Kasumi-1 (cell line): Measurements from ENCODE around the gene APOL4.
A peak's percentile ranks its signal among the peaks of the same experiment; 100 is the strongest.
"Not testable (repeated sequence)": the region's sequence is repeated elsewhere in the genome, so short reads cannot be mapped to it uniquely, and the experiment has no call there.

ENCODE experiments used
- DNase-seq, 2 experiments: peaks; one replicate each; lab custom pipeline; 2025; lab: John Stamatoyannopoulos, UW

The APOL4 gene

GRCh38 chr22:36183446-36183845 is 18.2 kb downstream of the APOL4 start:
- DNase-seq, result no peak

GRCh38 chr22:36182857-36183256 is 18.8 kb downstream of the APOL4 start:
- DNase-seq, result no peak

- DNase-seq, result no peak
Observed at GRCh38 chr22:36182056-36182455, 19.6 kb downstream of the APOL4 start.

GRCh38 chr22:36180928-36181327 is 20.7 kb downstream of the APOL4 start:
- no peak for DNase-seq

- DNase-seq, result peak; percentile 48 to 77
Observed at GRCh38 chr22:36180038-36180880, 21.4 kb downstream of the APOL4 start.

- DNase-seq, result no peak
Observed at GRCh38 chr22:36177160-36177559, 24.4 kb downstream of the APOL4 start.

- no peak for DNase-seq
Observed at GRCh38 chr22:36175892-36176291, 25.7 kb downstream of the APOL4 start.

- no peak for DNase-seq
Observed at GRCh38 chr22:36171941-36172340, 29.7 kb downstream of the APOL4 start.

- no peak for DNase-seq
Observed at GRCh38 chr22:36166518-36167220, 34.9 kb downstream of the APOL4 start.

- DNase-seq, result no peak
Observed at GRCh38 chr22:36166086-36166485, 35.5 kb downstream of the APOL4 start.

GRCh38 chr22:36165141-36165540 is 36.5 kb downstream of the APOL4 start:
- no peak for DNase-seq

- DNase-seq, result no peak
Observed at GRCh38 chr22:36164621-36165020, 37.0 kb downstream of the APOL4 start.

- DNase-seq, result no peak
Observed at GRCh38 chr22:36163497-36163896, 38.1 kb downstream of the APOL4 start.

GRCh38 chr22:36162127-36163034 is 39.2 kb downstream of the APOL4 start:
- no peak for DNase-seq

- DNase-seq, result not testable (repeated sequence)
Observed at GRCh38 chr22:36161793-36162126, 39.8 kb downstream of the APOL4 start.

GRCh38 chr22:36160499-36160942 is 41.1 kb downstream of the APOL4 start, which contains the start of gene APOL3:
Gene APOL3 (minus strand): TSS chr22:36160755. CDS start chr22:36149055, 11,700 bp downstream.
- DNase-seq, result no peak

- DNase-seq, result peak; percentile 23 to 32
Observed at GRCh38 chr22:36156515-36157419, 44.8 kb downstream of the APOL4 start.

GRCh38 chr22:36156119-36156514 is 45.5 kb downstream of the APOL4 start:
- no peak for DNase-seq

- DNase-seq, result no peak
Observed at GRCh38 chr22:36155702-36156101, 45.9 kb downstream of the APOL4 start.

- no peak for DNase-seq
Observed at GRCh38 chr22:36154423-36154945, 47.1 kb downstream of the APOL4 start.
